ENCODE data around the gene FOXP1. TPM values are rescaled to one million over a fixed set of nuclear protein-coding genes. Genes with fewer than 3 reads are reported as not detected.

The FOXP1 gene
- total and polyA plus RNA-seq, 2 of the 8 experiments (the other 6 are each of a cell fraction or from before 2014, with no cell fraction given): 13.9 to 25.4 TPM

DNA sequence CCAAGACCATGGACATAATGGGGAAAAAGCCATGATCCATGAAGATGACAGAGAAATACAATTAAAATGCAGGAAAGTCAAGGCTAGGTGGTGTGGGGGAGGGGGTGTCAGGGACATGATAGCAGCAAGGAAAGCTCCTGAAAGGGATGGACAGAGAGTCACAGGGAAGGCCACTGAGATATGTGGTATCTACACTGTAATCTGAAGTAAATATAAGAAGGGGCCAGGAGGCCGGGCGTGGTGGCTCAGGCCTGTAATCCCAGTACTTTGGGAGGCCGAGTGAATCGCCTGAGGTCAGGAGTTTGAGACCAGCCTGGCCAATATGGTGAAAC lies 62.5 kb downstream of the FOXP1 start (continued):
- TF ChIP-seq POLR2A (IDR thresholded peaks at IDR 0.05; ENCODE audit: control extremely low read depth in 1 of 2, low read depth in 2 of 2, low read length in 2 of 2): no peak

Measured in H1 (cell line).